T-helper 1 cell treated with Interleukin-12 subunit alpha and Interleukin-12 subunit beta and Interleukin-4 antibody, amounts not matched to agents 30 ng/mL and 1 ng/mL, for 36 hours (primary cell): ENCODE results near the gene ZNF423. TPM values are rescaled to one million over a fixed set of nuclear protein-coding genes. Genes with fewer than 3 reads are reported as not detected.

Experiments used
- intact Hi-C: fragments of 100-400 bp; cut with micrococcal nuclease; formaldehyde crosslinking; loops from one replicate; pipeline ENCODE4 v1.15.1; 2024
- total RNA-seq: library from RNA; stranded (reverse); gene quantifications from 2 replicates; pipeline ENCODE4 v1.2.3, GENCODE V29; 2022

The ZNF423 gene
- total RNA-seq, 1 donor from 2014 or later = not detected

DNA sequence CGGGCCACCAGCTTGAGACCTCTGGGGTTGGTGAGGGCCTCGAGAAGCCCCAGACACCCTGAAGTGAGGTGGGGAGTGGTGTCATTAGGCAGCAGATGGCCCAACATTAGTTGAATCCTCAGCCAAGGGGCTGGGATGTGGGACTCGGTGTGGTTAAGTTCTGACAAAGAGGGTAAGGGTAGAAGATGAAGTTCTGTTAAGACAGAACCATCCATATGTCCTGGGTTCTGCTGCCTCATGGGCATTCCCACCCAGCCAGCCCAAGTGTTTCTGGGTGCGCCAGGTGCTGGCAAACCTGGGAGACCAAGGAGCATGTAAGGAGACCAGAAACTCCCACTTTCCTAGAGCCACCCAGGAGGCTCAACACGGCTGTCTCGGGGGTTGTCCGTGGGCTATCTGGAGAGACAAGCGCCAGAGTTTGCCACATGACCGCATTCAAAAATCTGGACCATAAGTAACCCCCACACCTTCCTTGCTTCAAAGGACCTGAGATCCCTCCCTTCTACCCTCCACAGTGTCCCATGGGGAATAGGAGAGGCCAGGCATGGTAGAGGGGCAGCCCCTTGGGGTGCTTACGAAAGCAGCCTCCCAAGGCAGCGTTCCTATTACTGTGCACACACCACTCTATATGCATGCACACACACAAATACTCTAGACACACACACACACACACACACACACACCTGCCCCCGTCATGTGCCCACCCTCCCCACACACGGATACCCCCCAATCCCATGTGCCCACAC lies 353.6 kb downstream of the ZNF423 start:
- intact Hi-C loops = no loop called here

DNA sequence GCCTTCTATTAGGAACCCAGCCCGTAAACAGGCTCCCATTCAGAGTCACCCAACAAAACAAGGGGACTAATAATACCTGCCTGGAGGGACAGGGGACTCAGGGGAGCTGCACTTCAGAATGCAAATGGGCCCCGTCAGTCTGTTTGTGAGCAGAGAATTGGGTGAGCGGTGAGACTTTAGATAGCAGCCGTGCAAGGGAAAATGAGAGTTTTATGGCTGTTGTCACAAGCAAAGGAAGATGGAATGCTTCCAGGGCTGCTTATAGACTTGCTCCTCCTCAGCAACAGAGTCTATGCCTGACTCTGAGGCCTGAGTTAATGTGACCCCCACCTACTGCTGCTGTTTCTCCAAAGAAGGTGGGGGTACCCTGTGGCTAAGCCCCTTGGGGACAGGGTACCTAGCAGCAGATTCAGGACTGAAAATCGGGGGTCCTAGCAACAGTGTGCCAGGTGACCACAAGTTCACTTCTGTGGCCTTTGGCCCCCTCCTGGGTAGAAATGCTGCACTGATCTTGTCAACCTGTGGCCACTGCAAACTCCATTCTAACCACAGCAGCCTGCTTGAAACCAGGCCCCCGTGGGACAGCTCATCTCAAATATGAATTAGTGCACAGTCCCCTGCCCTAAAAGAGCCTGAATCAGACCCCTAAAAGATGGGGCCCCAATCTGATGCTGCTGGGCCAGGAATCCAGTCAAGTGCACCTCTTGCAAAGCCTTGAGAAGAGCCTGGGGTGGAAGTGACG lies 355.9 kb downstream of the ZNF423 start:
- intact Hi-C loops = no loop called here

DNA sequence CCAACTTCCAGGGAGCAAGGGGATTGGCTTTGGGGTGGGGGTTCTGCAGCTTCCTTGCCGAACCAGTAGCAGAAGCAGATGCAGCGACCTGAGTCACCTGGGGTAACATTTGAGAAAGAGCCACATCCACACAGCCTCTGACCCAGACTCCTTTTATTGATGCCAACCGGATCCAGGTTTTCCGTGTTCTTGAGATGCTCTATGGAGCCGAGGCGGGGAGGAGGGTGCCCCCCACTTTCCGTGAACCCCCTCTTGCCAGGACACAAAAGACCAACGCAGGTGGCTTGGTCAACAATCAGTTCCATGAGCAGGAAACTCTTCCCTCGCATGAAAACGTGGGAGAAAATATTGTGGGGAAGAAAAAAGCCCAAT lies 356.5 kb downstream of the ZNF423 start:
- intact Hi-C loops = no loop called here

DNA sequence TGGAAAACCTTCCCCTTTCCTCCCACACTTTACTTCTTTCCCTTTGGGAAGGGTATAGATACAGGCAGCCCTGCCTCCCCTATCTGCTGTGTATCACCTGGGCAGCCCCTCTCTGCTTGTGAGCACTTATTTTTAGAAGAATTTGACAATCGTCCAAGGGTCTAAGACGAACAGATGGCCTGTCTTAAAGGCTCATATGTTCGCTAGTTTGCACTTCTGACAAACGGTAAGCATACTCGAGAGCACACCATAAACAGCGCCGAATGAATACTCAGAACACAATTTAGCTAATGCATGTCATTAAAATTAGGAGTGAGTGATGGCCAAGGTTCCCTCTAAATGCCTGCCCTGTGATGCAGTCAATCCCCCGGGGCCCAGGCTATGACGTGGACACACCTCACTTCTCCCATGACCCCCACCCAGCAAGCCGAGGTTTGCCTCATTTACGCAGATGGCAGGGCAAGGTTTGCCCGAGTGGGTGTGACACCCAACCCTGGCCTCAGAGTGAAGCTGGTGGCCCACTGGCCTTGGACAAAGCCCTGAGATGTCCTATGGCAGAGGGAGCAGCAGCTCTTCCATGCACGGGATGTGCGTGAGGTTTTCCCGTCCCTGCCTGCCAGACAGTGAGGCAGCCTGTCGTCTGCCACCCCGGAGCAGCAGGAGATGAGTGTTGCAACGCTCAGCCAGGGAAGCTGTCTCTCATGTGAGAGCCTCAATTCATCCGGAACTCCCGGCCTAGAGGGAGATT lies 357.1 kb downstream of the ZNF423 start:
- intact Hi-C loops = no loop called here

- intact Hi-C loops = no loop called here
These were observed 357.6 kb downstream of the ZNF423 start for GRCh38 chr16:49498264-49498663.

GRCh38 chr16:49497466-49497865 lies 358.4 kb downstream of the ZNF423 start:
- intact Hi-C loops = no loop called here

DNA sequence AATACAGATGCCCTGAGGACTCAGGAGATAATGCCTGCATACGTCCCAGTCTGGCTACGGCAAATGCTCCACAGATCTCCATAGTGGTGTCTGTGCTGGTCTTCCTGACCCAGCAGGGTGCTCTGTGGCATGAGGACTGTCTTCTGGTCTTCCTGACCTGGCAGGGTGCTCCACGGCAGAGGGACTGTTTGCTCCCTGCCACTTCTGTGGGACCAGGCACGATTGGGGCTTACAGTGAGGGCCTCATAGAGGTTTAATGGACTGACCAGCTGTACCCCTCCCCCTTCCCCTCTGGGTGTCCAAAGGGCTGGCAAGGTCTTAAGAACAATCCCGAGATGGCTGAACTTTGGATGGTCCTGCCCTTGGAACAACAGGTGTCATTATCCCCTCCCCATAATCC lies 359.3 kb downstream of the ZNF423 start:
- intact Hi-C loops = no loop called here

DNA sequence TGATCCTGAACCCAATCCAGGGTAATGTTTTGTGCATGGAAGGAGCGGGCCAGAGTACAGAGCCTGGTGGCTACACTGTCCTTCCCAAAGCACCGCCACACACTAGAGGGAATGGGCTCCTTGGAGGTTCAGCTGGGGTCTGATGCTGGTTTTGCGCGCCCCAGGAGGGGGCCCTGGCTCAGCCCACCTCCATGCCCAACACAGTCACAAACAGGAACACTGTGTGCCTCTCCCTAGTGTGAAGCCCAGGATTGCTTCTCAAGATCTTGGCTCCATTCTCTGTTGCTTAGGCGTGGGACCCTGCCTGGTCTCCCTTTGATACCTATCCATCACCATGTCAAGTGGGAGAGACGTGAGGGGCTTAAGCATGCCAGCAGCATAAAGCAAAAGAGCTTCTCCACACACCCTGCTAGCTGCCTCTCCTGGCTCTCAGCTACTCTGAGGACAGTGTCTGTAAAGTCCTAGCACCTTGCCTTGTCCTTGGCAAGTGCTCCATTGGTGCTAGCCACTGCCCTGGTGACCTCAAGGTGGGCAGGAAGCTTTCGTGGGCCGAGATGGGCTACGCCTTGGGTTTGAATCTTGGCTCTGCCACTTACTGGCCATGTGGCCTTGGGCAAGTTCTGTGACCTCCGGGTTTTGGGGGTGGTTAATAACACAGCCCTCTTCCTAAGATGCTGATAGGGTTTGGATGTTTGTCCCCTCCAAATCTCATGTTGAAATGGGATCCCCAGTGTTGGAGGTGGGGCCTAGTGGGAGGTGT lies 360.1 kb downstream of the ZNF423 start:
- intact Hi-C loops = no loop called here

DNA sequence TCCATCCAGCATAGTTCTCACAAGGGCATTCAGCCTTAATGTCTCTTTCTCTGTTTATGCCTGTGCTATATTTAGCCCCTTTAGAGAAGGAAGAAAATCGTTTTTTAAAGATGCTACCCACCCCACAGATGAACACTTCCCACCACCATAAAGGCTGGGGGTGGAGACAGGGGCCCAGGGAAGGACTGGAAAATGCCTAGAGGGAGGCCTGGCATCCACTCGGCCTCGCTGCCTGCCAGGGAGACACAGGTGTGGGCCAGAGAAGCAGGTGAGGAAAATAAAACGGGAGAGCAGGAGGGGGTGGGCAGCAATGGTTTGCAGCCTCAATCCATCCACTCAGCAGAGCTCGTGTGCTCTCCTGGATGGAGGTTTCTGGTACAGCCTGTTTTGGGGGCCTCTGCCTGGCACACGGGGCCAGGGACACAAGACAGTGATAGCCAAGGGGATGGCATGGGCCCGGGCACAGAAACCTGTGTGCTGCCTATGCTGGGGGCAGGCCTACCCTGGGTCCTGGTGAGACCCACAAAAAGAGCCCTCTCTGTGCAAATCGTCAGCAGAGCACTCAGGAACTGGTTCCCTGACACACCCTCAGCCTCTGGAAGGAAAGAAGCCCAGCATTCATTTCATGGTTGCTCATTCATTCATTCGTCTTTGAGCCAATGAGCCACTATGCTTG lies 360.9 kb downstream of the ZNF423 start:
- intact Hi-C loops = loop anchor here (5.0 kb wide), 1 partner anchor 97 kb away; no protein-coding TSS in a partner anchor

- intact Hi-C loops = loop anchor here (5.0 kb wide), 1 partner anchor 98 kb away; no protein-coding TSS in a partner anchor
These were observed 361.4 kb downstream of the ZNF423 start for GRCh38 chr16:49494474-49494873.

DNA sequence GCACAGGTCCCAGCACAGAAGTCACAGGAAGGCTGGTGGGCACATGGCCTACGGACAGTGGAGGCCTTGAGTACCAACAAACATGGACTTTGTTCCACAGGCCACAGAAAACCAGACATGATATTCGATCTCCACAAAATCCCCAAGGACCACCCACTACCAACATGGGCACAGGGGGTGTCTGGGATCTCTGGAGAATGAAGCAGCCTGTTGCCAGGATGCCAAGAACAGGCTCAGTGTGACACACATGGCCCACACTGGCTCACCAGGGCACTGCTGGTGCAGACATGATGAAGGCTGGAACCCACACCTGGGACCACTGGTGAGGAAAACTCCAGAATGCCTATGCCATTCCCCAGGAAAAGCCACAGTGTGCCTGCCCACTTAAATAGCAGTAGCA lies 362.1 kb downstream of the ZNF423 start:
- intact Hi-C loops = loop anchor here (5.0 kb wide), 1 partner anchor 98 kb away; no protein-coding TSS in a partner anchor

GRCh38 chr16:49492896-49493626 lies 362.9 kb downstream of the ZNF423 start:
- intact Hi-C loops = loop anchor here (1.0 to 5.0 kb wide), 2 partner anchors 52 to 99 kb away; no protein-coding TSS in a partner anchor

DNA sequence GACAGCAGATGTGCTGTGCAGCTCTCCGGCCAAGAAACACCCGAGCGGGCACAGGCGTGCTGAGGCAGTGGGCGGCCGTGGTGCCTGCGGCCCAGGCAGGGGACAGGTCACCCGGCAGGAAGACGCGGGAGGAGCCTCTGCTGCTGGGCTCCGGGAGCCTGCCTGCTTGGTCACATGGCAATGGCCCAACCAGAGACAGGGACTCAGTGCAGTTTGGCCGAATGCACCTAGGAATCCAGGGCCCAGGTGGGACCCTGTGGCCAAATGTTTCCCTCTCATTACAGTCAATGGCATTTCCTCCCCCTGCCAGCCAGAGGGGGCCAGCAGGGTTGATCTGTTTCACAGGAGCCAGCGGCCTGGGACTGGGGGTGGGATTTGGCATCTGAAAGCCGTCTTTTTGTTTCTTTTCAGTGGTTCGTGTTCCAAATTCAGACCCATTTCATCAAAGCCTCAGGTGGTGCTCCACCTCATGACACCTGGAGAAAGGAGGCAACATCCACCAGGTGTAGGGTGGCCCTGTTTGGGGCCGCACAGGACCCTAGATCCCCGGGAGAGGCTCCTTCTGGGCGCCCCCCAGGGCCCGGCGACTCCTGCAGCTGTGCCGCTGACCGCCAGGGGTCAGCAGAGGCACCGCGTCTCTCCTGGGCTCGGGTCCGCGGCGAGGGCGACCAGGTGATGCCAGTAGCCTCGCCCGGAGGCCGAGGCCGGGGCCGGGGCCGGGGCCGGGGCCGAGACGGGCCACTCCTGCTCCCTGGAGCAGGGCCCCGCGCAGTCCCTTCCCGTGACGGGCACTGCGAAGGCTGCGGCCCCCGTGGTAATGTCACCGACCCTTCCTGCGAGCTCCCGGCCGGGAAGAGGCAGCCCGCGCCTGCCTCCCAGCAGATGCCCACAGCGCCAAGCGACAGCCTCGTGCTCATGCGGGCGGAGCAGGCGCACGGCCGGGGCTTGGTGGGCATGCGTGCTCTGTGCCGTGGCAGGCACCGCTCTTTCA lies 363.8 kb downstream of the ZNF423 start:
- intact Hi-C loops = loop anchor here (1.0 to 5.0 kb wide), 2 partner anchors 51 to 100 kb away; no protein-coding TSS in a partner anchor

GRCh38 chr16:49491106-49491670 lies 364.7 kb downstream of the ZNF423 start:
- intact Hi-C loops = loop anchor here (5.0 kb wide), 1 partner anchor 101 kb away; no protein-coding TSS in a partner anchor

- intact Hi-C loops = loop anchor here (5.0 kb wide), 1 partner anchor 102 kb away; no protein-coding TSS in a partner anchor
These were observed 365.6 kb downstream of the ZNF423 start for GRCh38 chr16:49490321-49490705.

DNA sequence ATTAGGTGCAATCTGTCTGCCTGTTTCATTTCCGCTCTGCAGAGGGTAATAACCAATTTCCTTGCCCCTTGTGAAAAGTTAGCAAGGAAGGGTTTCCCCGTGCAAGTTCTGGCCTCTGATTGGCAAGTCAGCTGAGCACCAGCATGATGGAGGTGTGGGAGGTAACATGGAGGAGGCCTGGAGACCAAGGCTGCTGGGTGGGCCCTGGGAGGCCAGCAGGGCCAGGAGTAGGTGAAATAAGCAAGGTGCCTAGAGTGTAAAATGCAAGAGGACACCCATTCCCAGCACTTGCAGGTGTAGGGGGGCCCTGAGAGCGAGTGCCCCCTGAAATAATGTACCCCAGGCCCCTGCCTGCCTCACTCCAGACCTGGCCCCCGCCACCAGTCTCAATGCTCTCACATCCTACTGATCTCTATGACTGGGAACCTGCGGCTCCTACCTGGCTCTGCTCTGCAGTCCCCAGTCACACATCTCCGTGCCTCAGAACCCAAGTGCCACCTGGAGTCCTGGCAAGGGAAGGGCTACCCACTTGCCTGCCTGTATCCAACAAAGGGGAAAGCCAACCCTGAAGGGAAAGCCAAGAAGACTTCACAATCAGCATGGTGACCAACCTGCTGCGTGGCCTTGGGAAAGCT lies 366.1 kb downstream of the ZNF423 start:
- intact Hi-C loops = loop anchor here (5.0 kb wide), 1 partner anchor 102 kb away; no protein-coding TSS in a partner anchor

GRCh38 chr16:49488740-49489525 lies 367.0 kb downstream of the ZNF423 start:
- intact Hi-C loops = no loop called here
